Ishikawa (cell line): ENCODE measurements around the gene MAP4K4.

ENCODE experiments used
- CEBPB ChIP-seq: IDR thresholded peaks from 2 replicates; pipeline ENCODE4 v1.6.1; 2012
- CREB1 ChIP-seq: IDR thresholded peaks from 2 replicates; pipeline ENCODE4 v1.6.1; 2012; ENCODE audit warnings: low read depth
- EGR1 ChIP-seq: IDR thresholded peaks from 2 replicates; pipeline ENCODE4 v1.6.1; 2012
- EP300 ChIP-seq: IDR thresholded peaks from 2 replicates; pipeline ENCODE4 v1.6.1; 2012; ENCODE audit warnings: borderline replicate concordance
- FOXM1 ChIP-seq: IDR thresholded peaks from 2 replicates; pipeline ENCODE4 v1.6.1; 2012; ENCODE audit warnings: low read depth, borderline replicate concordance
- NFIC ChIP-seq: IDR thresholded peaks from 2 replicates; pipeline ENCODE4 v1.6.1; 2012
- RAD21 ChIP-seq: IDR thresholded peaks from 2 replicates; pipeline ENCODE4 v1.6.1; 2012; ENCODE audit warnings: low read depth
- TAF1 ChIP-seq: IDR thresholded peaks from 2 replicates; pipeline ENCODE4 v1.6.1; 2012; ENCODE audit warnings: low read depth, mild to moderate bottlenecking
- TCF12 ChIP-seq: IDR thresholded peaks from 2 replicates; pipeline ENCODE4 v1.6.1; 2012; ENCODE audit warnings: low read depth
- TEAD4 ChIP-seq: IDR thresholded peaks from 2 replicates; pipeline ENCODE4 v1.6.1; 2012
- YY1 ChIP-seq: IDR thresholded peaks from 2 replicates; pipeline ENCODE4 v1.6.1; 2012; ENCODE audit warnings: low read depth
- ZBTB7A ChIP-seq: IDR thresholded peaks from 2 replicates; pipeline ENCODE4 v1.6.1; 2012; ENCODE audit warnings: low read depth
- TF ChIP-seq, protein P1 (sequence below): IDR thresholded peaks from 2 replicates; pipeline ENCODE4 v1.6.1; 2012
- TF ChIP-seq, protein P2 (sequence below): IDR thresholded peaks from 2 replicates; pipeline ENCODE4 v1.6.1; 2012; ENCODE audit warnings: low read depth, mild to moderate bottlenecking
- TF ChIP-seq, protein P3 (sequence below): IDR thresholded peaks from 2 replicates; pipeline ENCODE4 v1.6.1; 2012

Gene MAP4K4

DNA sequence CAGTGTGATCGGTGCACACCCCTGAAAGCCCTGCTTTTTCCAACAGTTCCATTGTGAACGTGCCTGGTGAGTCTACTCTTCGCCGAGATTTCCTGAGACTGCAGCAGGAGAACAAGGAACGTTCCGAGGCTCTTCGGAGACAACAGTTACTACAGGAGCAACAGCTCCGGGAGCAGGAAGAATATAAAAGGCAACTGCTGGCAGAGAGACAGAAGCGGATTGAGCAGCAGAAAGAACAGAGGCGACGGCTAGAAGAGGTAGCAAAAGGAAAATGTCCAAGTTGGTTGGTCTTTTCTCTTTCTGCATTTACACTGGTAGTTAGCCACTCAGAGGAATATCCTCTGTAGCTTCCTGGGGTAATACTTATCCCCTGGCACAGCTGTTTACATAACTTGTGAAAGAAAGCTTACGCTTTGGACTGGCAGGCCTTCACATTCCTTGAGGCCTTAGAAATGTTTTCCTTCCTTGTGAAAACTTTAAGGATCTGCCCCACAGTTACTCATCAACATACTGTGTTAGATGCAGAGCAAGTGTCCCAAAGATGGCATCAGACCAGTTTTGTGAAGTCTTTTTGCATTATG lies 146.6 kb downstream of the MAP4K4 start:
- no peak for TF ChIP-seq ZBTB7A
- TF ChIP-seq, protein P1, sequence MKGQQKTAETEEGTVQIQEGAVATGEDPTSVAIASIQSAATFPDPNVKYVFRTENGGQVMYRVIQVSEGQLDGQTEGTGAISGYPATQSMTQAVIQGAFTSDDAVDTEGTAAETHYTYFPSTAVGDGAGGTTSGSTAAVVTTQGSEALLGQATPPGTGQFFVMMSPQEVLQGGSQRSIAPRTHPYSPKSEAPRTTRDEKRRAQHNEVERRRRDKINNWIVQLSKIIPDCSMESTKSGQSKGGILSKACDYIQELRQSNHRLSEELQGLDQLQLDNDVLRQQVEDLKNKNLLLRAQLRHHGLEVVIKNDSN = no peak
- TF ChIP-seq, protein P2, sequence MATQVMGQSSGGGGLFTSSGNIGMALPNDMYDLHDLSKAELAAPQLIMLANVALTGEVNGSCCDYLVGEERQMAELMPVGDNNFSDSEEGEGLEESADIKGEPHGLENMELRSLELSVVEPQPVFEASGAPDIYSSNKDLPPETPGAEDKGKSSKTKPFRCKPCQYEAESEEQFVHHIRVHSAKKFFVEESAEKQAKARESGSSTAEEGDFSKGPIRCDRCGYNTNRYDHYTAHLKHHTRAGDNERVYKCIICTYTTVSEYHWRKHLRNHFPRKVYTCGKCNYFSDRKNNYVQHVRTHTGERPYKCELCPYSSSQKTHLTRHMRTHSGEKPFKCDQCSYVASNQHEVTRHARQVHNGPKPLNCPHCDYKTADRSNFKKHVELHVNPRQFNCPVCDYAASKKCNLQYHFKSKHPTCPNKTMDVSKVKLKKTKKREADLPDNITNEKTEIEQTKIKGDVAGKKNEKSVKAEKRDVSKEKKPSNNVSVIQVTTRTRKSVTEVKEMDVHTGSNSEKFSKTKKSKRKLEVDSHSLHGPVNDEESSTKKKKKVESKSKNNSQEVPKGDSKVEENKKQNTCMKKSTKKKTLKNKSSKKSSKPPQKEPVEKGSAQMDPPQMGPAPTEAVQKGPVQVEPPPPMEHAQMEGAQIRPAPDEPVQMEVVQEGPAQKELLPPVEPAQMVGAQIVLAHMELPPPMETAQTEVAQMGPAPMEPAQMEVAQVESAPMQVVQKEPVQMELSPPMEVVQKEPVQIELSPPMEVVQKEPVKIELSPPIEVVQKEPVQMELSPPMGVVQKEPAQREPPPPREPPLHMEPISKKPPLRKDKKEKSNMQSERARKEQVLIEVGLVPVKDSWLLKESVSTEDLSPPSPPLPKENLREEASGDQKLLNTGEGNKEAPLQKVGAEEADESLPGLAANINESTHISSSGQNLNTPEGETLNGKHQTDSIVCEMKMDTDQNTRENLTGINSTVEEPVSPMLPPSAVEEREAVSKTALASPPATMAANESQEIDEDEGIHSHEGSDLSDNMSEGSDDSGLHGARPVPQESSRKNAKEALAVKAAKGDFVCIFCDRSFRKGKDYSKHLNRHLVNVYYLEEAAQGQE = no peak
- no peak for TF ChIP-seq TCF12
- TF ChIP-seq NFIC = no peak

DNA sequence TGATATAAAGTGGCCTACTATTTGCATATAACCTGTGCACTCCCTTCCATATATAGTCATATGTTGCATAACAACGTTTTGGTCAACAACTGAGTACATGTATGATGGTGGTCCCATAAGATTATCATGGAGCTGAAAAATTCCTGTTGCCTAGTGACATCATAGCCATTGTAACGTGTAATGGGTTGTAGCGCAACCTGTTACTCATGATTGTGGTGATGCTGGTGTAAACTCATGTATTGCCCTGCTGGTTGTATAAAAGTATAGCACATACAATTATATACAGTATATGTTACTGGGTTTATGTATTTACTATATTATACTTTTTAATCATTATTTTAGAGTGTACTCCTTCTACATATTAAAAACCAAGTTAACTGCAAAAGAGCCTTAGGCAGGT lies 149.5 kb downstream of the MAP4K4 start:
- TF ChIP-seq TCF12 (no peak), NFIC (no peak), EP300 (no peak), YY1 (no peak), EGR1 (no peak), RAD21 (no peak), TAF1 (no peak), CEBPB (no peak), CREB1 (no peak), TEAD4 (no peak), FOXM1 (no peak), ZBTB7A (no peak)
- TF ChIP-seq, protein P2 = no peak
- TF ChIP-seq, protein P1 = no peak
- TF ChIP-seq, protein P3, sequence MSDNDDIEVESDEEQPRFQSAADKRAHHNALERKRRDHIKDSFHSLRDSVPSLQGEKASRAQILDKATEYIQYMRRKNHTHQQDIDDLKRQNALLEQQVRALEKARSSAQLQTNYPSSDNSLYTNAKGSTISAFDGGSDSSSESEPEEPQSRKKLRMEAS = no peak

DNA sequence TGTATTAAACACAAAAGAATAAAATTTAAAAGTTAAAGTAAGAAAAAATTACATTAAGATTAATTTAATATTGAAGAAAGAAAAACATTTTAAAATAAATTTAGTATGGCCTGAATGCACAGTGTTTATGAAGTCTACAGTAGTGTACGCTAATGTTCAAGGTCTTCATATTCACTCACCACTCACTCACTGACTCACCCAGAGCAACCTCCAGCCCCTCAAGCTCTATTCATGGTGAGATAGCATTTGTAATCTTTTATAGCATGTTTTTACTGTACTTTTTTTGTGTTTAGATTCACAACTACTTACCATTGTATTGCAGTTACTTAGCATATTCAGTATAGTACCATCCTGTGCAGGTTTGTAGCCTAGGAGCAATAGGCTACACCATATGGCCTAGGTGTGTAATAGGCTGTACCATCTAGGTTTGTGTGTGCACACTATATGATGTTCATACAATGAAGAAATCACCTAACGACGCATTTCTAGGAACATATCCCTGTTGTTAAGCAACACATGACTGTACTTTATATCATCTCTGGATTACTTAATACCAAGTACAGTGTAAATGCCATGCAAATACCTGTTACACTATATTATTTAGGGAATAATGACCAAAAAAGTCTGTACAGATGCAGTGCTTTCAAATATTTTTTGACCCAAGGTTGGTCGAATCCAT lies 150.3 kb downstream of the MAP4K4 start:
- TF ChIP-seq EGR1 (no peak), CREB1 (no peak), NFIC (no peak), FOXM1 (no peak), TEAD4 (no peak), EP300 (no peak), RAD21 (no peak), ZBTB7A (no peak), TCF12 (no peak), YY1 (no peak), TAF1 (no peak), CEBPB (no peak)
- TF ChIP-seq, protein P3 = no peak
- TF ChIP-seq, protein P2 = no peak
- TF ChIP-seq, protein P1 = no peak

DNA sequence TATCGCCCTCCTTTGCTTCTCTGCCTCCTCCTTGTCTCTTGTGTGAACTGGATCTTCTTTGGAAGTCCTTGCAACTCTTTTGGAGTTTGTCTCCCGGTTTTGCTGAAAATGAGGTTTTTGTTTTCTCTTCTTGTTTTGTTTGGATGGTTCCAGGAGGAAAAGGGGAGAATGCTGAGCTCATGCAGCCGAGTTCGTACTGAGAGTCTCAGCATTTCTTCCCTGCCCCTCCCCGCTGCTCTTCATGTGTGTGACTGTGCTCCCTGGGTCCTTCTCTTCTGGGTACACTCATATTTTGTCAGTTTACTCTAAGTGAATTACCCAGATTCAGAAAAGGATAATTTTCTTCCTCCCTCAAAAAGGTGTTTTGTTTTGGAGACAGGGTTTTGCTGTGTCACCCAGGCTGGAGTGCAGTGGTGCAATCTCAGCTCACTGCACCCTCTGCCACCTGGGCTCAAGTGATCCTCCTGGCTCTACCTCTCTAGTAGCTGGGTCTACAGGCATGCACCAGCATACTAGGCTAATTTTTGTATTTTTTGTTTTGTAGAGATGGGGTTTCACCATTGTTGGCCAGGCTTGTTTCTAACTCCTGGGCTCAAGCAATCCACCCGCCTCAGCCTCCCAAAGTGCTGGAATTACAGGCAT lies 151.4 kb downstream of the MAP4K4 start:
- no peak for TF ChIP-seq EP300
- no peak for TF ChIP-seq YY1
- no peak for TF ChIP-seq TAF1
